Uterus (tissue), 4 donors: ENCODE measurements around the gene HDAC7. TPM values are rescaled to one million over a fixed set of nuclear protein-coding genes. Genes with fewer than 3 reads are reported as not detected.
A peak's percentile ranks its signal among the peaks of the same experiment; 100 is the strongest.

Experiments
- DNase-seq, 2 donors: peaks; one replicate each; pipeline ENCODE4 v3.0.0-alpha.2; 2019 to 2020
- H3K27ac ChIP-seq, 2 donors: fragments of 200-600 bp; sonication (generic); 1 replicate in 1 of 2; 2 replicates in 1 of 2; pipeline ENCODE4 v1.5.1; 2016 to 2018
- H3K27me3 ChIP-seq, 2 donors: fragments of 200-600 bp; sonication (generic); one replicate each; pipeline ENCODE4 v1.5.1; 2018 to 2019; ENCODE audit warnings: control low read depth in 1 of 2
- H3K36me3 ChIP-seq, 2 donors: fragments of 200-600 bp; sonication (generic); one replicate each; pipeline ENCODE4 v1.5.1; 2019; ENCODE audit warnings: control low read depth in 1 of 2
- H3K4me1 ChIP-seq, 2 donors: fragments of 200-600 bp; sonication (generic); one replicate each; pipeline ENCODE4 v1.5.1; 2018 to 2019; ENCODE audit warnings: control low read depth in 1 of 2
- H3K4me3 ChIP-seq, 2 donors: fragments of 200-600 bp; sonication (generic); 1 replicate in 1 of 2; 2 replicates in 1 of 2; pipeline ENCODE4 v1.5.1; 2018 to 2019; ENCODE audit warnings: mild to moderate bottlenecking in 1 of 2
- H3K9me3 ChIP-seq, 2 donors: fragments of 200-600 bp; sonication (generic); one replicate each; pipeline ENCODE4 v1.5.1; 2019; ENCODE audit warnings: control low read depth in 1 of 2
- POLR2A ChIP-seq, 2 donors: fragments of 450-650 bp; IDR thresholded peaks; one replicate each; pipeline ENCODE4 v1.6.1; 2016; ENCODE audit warnings: antibody characterized with exemption in 2 of 2, mild to moderate bottlenecking in 1 of 2, moderate library complexity in 1 of 2
- intact Hi-C: fragments of 100-400 bp; cut with DNase I; formaldehyde crosslinking; loops from one replicate; pipeline ENCODE4 v1.15.1; 2023; ENCODE audit warnings: low total_unique reads
- total RNA-seq, 4 donors: library from RNA; depleted of rRNA in 3 of 4; stranded (reverse); fragments of >200 nt in 3 of 4; gene quantifications; one replicate each; pipeline versions ENCODE4 v1.1.0 to v1.2.4, GENCODE V29; 2014 to 2023
- TF ChIP-seq, protein P1 (sequence below), 4 experiments: fragments of 200-600 bp in 2 of 4; fragments of 450-650 bp in 2 of 4; sonication (generic) in 2 of 4; IDR thresholded peaks; one replicate each; pipeline ENCODE4 v1.5.1; 2016 to 2019; ENCODE audit warnings: antibody characterized with exemption in 4 of 4, mild to moderate bottlenecking in 2 of 4, moderate library complexity in 1 of 4
- donor health status: DM: yes; HTN: yes; CAD: no.

The HDAC7 gene
- total RNA-seq, 4 donors from 2014 or later: 33.0 to 191 (median 42.5) TPM

DNA sequence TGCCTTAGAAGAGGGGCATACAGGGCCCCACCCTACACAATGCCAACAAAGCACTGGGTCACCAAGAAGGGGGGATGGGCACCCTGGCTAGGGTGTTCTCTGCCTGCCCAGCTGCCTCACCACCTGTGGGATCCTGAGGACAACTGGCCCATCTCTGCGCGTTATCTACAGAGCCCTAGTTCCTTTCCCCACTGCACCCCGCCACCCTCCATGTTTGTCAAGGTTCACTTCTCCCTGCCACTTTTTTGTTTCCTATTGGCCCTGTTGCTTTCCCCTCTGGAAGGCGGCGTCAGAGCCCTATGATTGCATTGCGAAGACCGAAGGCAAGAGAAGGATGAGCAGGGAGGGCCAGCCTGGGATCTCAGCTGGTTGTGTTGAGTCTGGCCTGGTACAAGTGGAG lies 45.0 kb downstream of the HDAC7 start:
- intact Hi-C loops: loop anchor here (5.0 kb wide), 1 partner anchor 57 kb away; no protein-coding TSS in a partner anchor
- TF ChIP-seq POLR2A (IDR thresholded peaks at IDR 0.05): no peak
- TF ChIP-seq, protein P1, sequence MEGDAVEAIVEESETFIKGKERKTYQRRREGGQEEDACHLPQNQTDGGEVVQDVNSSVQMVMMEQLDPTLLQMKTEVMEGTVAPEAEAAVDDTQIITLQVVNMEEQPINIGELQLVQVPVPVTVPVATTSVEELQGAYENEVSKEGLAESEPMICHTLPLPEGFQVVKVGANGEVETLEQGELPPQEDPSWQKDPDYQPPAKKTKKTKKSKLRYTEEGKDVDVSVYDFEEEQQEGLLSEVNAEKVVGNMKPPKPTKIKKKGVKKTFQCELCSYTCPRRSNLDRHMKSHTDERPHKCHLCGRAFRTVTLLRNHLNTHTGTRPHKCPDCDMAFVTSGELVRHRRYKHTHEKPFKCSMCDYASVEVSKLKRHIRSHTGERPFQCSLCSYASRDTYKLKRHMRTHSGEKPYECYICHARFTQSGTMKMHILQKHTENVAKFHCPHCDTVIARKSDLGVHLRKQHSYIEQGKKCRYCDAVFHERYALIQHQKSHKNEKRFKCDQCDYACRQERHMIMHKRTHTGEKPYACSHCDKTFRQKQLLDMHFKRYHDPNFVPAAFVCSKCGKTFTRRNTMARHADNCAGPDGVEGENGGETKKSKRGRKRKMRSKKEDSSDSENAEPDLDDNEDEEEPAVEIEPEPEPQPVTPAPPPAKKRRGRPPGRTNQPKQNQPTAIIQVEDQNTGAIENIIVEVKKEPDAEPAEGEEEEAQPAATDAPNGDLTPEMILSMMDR (IDR thresholded peaks at IDR 0.05): no peak
- H3K4me3 ChIP-seq: no peak overlapping the region
- H3K4me1 ChIP-seq: peaks cover 0 to 5% of the 10 kb centered on the region in 2 donors
- no peak for DNase-seq
- H3K9me3 ChIP-seq: no peaks in the 10 kb centered on the region
- no peaks in the 10 kb centered on the region for H3K36me3 ChIP-seq
- H3K27ac ChIP-seq: peak overlapping the region; percentile 39 to 71
- no peaks in the 10 kb centered on the region for H3K27me3 ChIP-seq

DNA sequence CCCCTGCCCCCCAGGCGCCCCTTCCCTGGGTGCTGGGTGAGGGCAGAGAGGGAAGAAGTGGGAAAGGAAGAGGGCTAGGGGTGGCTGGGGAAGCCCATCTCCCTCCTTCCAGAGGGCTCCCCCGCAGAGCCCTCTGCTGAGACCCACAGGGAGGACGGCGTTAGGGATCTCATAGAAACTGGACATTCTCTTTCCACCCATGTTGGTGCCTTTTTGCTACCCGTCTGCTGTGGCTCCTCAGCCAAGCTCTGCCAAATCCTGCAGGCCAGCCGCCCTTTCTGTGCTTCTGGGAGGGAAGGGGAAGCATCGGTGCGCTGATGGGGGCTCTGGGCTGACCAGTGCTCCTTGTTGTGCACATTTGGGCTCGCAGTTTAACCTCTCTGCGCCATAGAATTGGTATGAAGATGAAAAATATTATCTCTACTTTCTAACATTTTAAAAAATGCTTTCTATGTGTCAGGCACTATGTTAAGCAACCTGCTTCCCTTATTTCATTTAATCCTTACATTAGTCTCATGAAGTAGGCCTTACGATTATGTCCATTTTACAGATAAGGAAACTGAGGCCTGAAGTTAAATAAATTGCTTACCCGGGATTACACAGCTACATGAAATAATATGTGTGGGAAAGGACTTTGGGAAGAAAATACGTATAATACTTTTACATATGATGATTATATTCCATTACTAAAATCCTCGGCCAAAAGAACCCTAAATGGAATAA lies 45.7 kb downstream of the HDAC7 start:
- Histone ChIP-seq H3K9me3 (no peaks in the 10 kb centered on the region), H3K27ac (peak overlapping the region; percentile 69 to 87), H3K4me1 (peaks cover 0 to 5% of the 10 kb centered on the region in 2 donors), H3K4me3 (peak overlapping the region; percentile 43 to 99), H3K27me3 (no peaks in the 10 kb centered on the region), H3K36me3 (no peaks in the 10 kb centered on the region)
- intact Hi-C loops: no loop called here
- TF ChIP-seq, protein P1 (IDR thresholded peaks at IDR 0.05): no peak
- TF ChIP-seq POLR2A (IDR thresholded peaks at IDR 0.05): no peak
- no peak for DNase-seq

DNA sequence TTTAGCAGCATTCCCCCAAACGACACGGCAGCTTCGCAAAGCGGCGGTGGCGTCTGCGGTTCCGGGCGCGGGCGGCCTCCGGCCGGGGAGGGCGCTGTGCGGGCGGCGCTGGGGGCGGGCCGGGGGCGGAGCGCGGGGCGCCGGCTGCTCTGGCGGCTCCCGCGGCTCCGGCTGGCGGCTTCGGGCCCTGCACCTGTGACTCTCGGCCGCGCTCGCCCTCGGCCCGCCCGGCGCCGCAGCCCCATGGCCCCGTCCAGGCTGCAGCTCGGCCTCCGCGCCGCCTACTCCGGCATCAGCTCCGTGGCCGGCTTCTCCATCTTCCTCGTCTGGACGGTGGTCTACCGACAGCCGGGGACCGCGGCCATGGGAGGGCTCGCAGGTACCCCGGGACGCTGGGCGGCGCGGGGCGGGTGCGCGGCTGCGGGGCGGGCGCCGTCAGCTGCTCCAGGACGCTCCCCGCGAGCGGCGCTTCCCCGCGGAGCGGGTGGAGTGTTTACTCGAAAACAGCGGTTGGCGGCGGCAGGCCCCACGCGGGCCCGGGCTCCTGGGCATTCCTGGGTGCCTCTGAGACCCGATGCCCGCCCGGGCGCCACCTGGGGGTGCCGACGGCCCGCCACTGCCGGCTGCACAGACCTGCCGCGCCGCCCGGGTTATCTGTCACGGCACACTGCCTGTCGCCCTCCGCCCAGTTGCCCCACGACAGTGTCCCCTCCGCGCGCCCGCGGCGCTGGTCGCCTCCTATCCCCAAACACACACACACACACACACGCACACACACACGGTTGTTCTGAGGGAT lies 46.4 kb downstream of the HDAC7 start, which contains the start of gene SLC48A1:
SLC48A1 (plus strand) TSS at position 177 of the 796 bp plus-strand sequence; CDS start at position 244, 67 bp downstream.
- peak; percentile 58 to 80 for DNase-seq
- H3K4me1 ChIP-seq: peaks cover 0 to 5% of the 10 kb centered on the region in 2 donors

DNA sequence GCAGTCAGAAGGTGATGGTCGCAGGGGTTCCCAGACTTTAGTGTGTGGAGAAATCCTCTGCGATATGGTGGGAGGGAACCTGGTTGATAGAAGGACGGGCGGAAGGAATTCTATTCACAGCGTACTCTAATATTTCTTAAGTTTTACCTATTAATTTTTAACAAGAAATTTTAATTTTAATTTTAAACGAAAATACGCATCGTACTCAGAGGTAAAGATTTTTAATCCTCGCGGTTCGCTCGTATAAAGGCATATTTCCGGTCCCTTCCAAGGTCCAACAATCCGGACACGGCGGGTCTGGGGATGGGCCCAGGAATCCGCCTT lies 47.0 kb downstream of the HDAC7 start:
- Histone ChIP-seq H3K27ac (peak overlapping the region; percentile 69 to 87), H3K36me3 (no peaks in the 10 kb centered on the region), H3K4me1 (peaks cover 0 to 5% of the 10 kb centered on the region in 2 donors), H3K9me3 (no peaks in the 10 kb centered on the region), H3K4me3 (peak overlapping the region; percentile 43 to 99), H3K27me3 (no peaks in the 10 kb centered on the region)
- TF ChIP-seq, protein P1 (IDR thresholded peaks at IDR 0.05): no peak
- no peak for TF ChIP-seq POLR2A (IDR thresholded peaks at IDR 0.05)
- no peak for DNase-seq
- intact Hi-C loops: no loop called here

More for the DNA sequence above, 46.4 kb downstream of the HDAC7 start, which contains the start of gene SLC48A1:
- no peaks in the 10 kb centered on the region for H3K36me3 ChIP-seq
- intact Hi-C loops: no loop called here
- TF ChIP-seq, protein P1 (IDR thresholded peaks at IDR 0.05): peak; percentile 22 to 59 (median 56)
- peak in 1 of 2 donors; percentile 69 for TF ChIP-seq POLR2A (IDR thresholded peaks at IDR 0.05)
- peak within 1 kb of the TSS; percentile 43 to 99 for H3K4me3 ChIP-seq
- no peaks in the 10 kb centered on the region for H3K9me3 ChIP-seq
- H3K27me3 ChIP-seq: no peaks in the 10 kb centered on the region
- peak within 1 kb of the TSS; percentile 69 to 87 for H3K27ac ChIP-seq
